ENCODE results near the gene CEP131.

- TF ChIP-seq POLR2AphosphoS5 (IDR thresholded peaks at IDR 0.05; ENCODE audit: insufficient read depth, low read depth, low read length) (no peak), MAX (IDR thresholded peaks at IDR 0.05; ENCODE audit: insufficient read depth, insufficient read length) (no peak), EZH2 (IDR thresholded peaks at IDR 0.05; ENCODE audit: borderline replicate concordance, low read depth, low read length, severe bottlenecking) (no peak), CTCF (IDR thresholded peaks at IDR 0.05; ENCODE audit: extremely low read depth in 1 of 2, insufficient read depth in 1 of 2, low read depth in 1 of 2, low read length in 2 of 2) (no peak), POLR2A (IDR thresholded peaks at IDR 0.05; ENCODE audit: low read depth, low read length) (no peak), MYC (IDR thresholded peaks at IDR 0.05; ENCODE audit: low read depth, low read length) (no peak), JUN (IDR thresholded peaks at IDR 0.05; ENCODE audit: borderline replicate concordance, insufficient read depth, insufficient read length, low read depth) (no peak), FOS (IDR thresholded peaks at IDR 0.05; ENCODE audit: borderline replicate concordance, insufficient read depth, low read length) (no peak), GATA2 (IDR thresholded peaks at IDR 0.05; ENCODE audit: insufficient read depth, insufficient read length, low read depth, low read length) (no peak)
Measured at GRCh38 chr17:81210868-81211267, 11.9 kb downstream of the CEP131 start.
